Astrocyte of the spinal cord (primary cell): Measurements from ENCODE around the gene NBPF3.

Source experiments
- DNase-seq: peaks from one replicate; pipeline ENCODE4 v3.0.0; 2011; ENCODE audit warnings: low read depth, low spot score
- H3K4me3 ChIP-seq: 2 replicates; pipeline ENCODE4 v1.5.1; 2011; ENCODE audit warnings: low read depth, mild to moderate bottlenecking, low read length, moderate library complexity
- CTCF ChIP-seq: IDR thresholded peaks from 2 replicates; pipeline ENCODE4 v1.5.1; 2012; ENCODE audit warnings: low read depth, mild to moderate bottlenecking, low read length, inconsistent platforms
- in situ Hi-C: cut with HindIII; loops from 2 replicates; pipeline ENCODE4 v1.10.0; 2017; ENCODE audit warnings: low sequenced_read_pairs

Gene NBPF3

DNA sequence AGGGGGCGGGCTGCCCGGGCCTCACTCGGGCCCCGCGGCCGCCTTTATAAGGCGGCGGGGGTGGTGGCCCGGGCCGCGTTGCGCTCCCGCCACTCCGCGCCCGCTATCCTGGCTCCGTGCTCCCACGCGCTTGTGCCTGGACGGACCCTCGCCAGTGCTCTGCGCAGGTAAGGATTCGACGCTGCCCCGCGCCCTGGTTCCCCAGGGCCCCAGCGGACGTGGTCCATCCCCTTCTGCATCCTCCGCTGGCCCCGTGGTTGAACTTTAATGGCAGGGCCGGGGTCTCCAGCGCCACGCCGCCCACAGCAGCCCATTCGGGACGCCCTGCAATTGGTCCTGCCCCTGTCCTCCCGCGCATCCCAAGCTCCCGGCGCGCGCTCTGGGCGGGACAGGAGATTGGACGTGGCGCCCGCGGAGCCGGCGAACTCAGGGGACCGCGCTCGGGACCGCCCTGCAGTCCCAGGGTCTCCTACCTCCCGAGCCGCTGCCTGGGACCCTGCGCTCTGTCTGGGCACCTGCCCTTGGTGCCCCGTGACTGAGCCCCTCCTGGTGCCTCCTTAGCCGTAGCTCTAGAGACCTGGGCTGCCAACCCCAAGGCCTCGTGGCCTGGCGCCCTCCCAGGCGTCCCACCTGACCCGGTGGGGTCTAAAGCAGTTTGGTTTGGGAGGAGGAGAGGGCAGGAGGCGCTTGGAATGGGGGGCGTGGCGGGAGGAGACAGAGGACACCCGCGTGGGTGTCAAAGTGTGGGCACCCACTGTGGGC is 69.6 kb downstream of the NBPF3 start, which contains the start of gene ALPL:
Gene ALPL (plus strand): TSS at position 73 of the 762 bp plus-strand sequence. CDS start 44,659 bp downstream, outside the sequence.
- TF ChIP-seq CTCF, result no peak
- H3K4me3 ChIP-seq, result peak within 1 kb of the TSS; percentile 42
- in situ Hi-C loops, result no loop called here
- DNase-seq, result no peak

- no peak for TF ChIP-seq CTCF
- no peak for DNase-seq
- H3K4me3 ChIP-seq, result peak overlapping the region; percentile 42
- in situ Hi-C loops, result no loop called here
These were observed 70.2 kb downstream of the NBPF3 start for GRCh38 chr1:21510113-21510493.

DNA sequence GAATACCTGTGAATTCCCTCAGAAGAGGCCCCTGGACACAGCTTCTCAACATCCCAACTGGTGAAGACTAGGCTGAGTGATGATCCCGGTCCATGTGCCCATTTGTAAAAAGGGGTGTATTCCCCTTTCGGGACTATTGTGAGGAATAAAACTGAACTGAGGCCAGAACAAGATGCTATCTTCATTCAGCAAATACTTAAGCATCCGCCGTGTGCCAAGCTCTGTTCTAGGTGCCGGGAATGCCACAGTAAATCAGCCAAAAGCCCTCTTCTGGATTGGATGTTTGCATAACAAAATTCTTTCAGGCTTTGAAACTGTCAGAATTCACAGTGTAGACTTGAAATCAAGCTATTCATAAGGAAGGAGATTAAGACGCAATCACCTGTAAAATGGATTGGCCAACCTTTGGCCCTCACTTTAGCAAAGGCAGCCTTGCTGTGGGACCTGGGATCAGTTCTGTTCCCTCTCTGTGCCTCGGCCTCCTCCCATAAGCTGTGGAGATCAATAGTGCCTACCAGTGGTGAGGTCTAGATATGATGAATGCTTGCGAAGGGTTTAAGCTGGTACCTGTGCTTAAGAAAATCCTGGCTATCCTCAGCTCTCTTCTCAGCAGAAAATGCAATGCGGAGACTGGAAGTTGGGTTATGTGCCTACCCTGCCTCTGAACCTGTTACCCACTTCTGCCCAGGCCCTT is 71.1 kb downstream of the NBPF3 start:
- no peak overlapping the region for H3K4me3 ChIP-seq
- DNase-seq, result no peak
- in situ Hi-C loops, result no loop called here
- TF ChIP-seq CTCF, result peak; percentile 7

GRCh38 chr1:21511579-21512522 is 71.9 kb downstream of the NBPF3 start:
- in situ Hi-C loops, result no loop called here
- no peak for TF ChIP-seq CTCF
- DNase-seq, result peak; percentile 97
- H3K4me3 ChIP-seq, result no peak overlapping the region

DNA sequence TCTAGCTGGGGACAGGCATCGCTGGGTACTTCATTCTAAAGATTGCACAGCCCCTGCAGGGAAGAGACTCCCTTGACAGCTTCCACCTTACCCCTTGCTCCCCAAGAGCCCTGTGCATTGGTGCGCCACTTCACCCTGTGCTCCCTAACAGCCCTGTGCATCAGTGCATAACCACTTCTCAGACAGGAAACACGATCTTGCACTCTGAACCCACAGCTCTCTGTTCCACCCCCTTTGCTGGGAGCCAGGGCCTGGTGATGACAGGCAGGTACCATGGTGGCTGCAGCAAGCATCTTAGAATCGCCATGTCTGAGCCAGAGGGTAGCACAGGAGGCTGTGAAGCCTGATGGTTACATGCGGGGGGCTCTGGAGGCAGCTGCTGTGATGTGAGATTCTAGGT is 74.3 kb downstream of the NBPF3 start:
- no peak for DNase-seq
- in situ Hi-C loops, result no loop called here
- TF ChIP-seq CTCF, result no peak
- no peak overlapping the region for H3K4me3 ChIP-seq

GRCh38 chr1:21517161-21517589 is 77.2 kb downstream of the NBPF3 start:
- DNase-seq, result no peak
- TF ChIP-seq CTCF, result no peak
- H3K4me3 ChIP-seq, result no peak overlapping the region
- in situ Hi-C loops, result no loop called here
